Mucosa of stomach (tissue), 1 donor: ENCODE measurements around the gene FLT3LG.

Experiments used
- H3K27me3 ChIP-seq: one replicate; pipeline ENCODE4 v1.7.0; 2013; ENCODE audit warnings: mild to moderate bottlenecking, low read length; ENCODE audit not compliant: control insufficient read depth, insufficient read depth
- H3K36me3 ChIP-seq: one replicate; pipeline ENCODE4 v1.7.0; 2013; ENCODE audit warnings: low read length; ENCODE audit not compliant: control insufficient read depth, insufficient read depth
- H3K4me1 ChIP-seq: one replicate; pipeline ENCODE4 v1.7.0; 2013; ENCODE audit warnings: mild to moderate bottlenecking, low read length; ENCODE audit not compliant: control insufficient read depth, insufficient read depth
- H3K4me3 ChIP-seq: one replicate; pipeline ENCODE4 v1.7.0; 2013; ENCODE audit warnings: low read length
- H3K9ac ChIP-seq: one replicate; pipeline ENCODE4 v1.7.0; 2013; ENCODE audit warnings: mild to moderate bottlenecking, low read length, moderate library complexity
- H3K9me3 ChIP-seq: one replicate; pipeline ENCODE4 v1.7.0; 2013; ENCODE audit warnings: mild to moderate bottlenecking, low read length, moderate library complexity; ENCODE audit not compliant: control insufficient read depth
- donor health status: Pancreatic carcinoma.

FLT3LG gene, protein sequence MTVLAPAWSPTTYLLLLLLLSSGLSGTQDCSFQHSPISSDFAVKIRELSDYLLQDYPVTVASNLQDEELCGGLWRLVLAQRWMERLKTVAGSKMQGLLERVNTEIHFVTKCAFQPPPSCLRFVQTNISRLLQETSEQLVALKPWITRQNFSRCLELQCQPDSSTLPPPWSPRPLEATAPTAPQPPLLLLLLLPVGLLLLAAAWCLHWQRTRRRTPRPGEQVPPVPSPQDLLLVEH

DNA sequence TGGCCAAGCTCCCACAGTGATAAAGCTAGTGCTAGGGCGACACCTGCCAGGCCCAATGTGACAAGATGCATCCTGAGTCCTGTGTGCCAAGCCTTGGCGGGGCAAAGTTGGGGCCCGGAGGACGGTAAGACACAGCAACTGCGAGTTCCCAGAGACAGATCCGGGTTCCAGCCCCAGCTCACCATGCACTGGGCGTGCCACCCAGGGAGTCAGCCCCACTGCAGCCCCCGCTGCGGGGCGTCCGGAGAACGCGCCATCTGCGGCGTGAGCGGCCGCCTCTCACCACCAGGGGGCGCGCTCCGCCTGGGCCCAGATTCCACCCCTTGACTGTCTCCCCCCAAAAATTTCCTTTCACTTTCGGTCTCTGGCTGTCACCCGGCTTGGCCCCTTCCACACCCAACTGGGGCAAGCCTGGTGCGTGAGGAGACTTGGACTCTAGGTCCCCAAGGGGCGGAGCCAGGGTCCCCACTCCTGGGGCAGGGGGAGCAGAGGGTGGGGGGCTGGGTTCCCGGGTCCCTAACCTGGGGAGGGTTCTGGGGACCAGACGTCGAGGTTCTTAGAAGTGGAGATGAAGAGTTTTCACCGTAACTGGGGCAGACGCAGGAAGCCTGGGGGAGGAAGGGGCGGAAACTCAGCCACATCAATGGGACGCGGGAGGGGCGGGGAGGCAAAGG, at the start of gene FLT3LG:
TSS of gene FLT3LG (plus strand) at position 348 of the 674 bp plus-strand sequence. CDS start 425 bp downstream, outside the sequence.
- H3K36me3 ChIP-seq: no peaks in the 10 kb centered on the region

DNA sequence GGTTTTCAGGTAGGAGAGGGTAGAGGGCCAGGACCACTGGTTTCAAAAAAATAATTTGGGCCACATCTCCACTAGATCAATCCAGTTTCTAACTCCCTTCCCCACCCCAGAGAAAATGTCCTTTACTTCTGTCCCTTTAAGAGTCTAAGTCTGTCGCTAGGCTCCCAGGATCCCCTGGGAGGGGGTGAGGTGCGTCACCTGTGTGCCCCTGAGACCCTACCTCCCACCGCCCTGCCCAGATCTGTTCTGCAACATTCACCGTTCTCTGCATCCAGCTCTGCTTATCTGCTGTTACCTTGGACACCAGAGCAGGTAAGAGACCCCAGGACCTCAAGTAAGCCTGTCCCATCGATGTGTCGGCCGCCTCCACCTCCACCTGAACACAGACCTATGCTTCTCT, 48.8 kb upstream of the FLT3LG start, which contains the start of gene GFY:
TSS of gene GFY (plus strand) at position 211 of the 400 bp plus-strand sequence. CDS start 1,043 bp downstream, outside the sequence.
- Histone ChIP-seq H3K4me1 (peaks cover 16% of the 10 kb centered on the region), H3K9ac (no peak within 1 kb of the TSS), H3K36me3 (no peaks in the 10 kb centered on the region), H3K4me3 (no peak within 1 kb of the TSS), H3K27me3 (peaks cover 97% of the 10 kb centered on the region), H3K9me3 (no peaks in the 10 kb centered on the region)

More for the DNA sequence above, at the start of gene FLT3LG:
- H3K27me3 ChIP-seq: no peaks in the 10 kb centered on the region
- no peaks in the 10 kb centered on the region for H3K9me3 ChIP-seq
- peak within 1 kb of the TSS; percentile 71 for H3K4me3 ChIP-seq
- peak within 1 kb of the TSS; percentile 89 for H3K9ac ChIP-seq
- peaks cover 6% of the 10 kb centered on the region for H3K4me1 ChIP-seq

DNA sequence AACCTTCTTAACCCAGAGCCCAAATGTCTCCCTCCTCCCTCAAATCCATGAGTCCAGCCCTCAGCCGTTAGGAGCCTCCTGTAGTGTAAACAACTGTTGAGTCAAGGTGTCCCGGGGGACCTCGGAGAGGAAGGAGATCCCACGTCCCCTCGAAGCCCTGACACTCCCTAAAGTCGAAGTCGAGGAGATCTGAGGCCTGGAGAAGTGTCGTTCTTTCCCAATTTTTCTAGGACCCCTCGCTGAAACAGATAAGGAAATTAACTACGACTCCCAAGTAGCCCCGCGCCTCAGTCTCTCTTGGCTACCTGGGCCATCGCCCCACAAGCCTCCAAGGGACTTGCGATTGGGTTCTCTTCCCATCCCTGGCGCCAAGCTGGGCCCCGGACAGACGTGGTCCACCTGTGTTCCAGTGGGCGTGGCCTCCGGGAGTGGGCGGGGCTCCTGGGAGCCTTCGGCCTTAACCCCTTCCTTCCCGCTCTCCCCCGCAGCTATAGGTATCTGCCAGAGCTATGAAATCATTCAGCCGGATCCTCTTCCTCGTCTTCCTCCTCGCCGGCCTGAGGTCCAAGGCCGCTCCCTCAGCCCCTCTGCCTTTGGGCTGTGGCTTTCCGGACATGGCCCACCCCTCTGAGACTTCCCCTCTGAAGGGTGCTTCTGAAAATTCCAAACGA, 48.0 kb upstream of the FLT3LG start:
- peaks cover 97% of the 10 kb centered on the region for H3K27me3 ChIP-seq

DNA sequence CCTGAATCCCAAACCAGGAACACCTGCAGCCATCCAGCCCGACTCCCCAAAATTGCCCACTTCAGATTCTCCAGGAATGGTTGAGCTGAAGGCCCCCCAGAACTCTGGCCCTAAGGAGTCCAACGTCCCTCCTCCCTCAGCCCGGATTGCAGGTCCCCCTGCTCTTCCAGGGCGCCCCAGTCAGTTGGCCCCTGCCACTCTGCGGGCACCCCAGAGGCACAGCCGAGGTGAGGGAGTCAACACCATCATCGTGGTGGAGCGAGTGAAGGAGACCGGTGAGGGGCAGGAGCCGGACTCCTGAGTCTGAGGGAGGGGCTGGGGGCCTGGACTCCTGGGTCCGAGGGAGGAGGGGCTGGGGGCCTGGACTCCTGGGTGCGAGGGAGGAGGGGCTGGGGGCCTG, 46.7 kb upstream of the FLT3LG start:
- Histone ChIP-seq H3K9me3 (no peaks in the 10 kb centered on the region), H3K9ac (no peak overlapping the region), H3K4me3 (no peak overlapping the region), H3K27me3 (peaks cover 97% of the 10 kb centered on the region), H3K36me3 (no peaks in the 10 kb centered on the region), H3K4me1 (peaks cover 8% of the 10 kb centered on the region)

More for the DNA sequence above, 48.0 kb upstream of the FLT3LG start:
- Histone ChIP-seq H3K9ac (no peak overlapping the region), H3K9me3 (no peaks in the 10 kb centered on the region), H3K4me3 (no peak overlapping the region), H3K4me1 (peaks cover 14% of the 10 kb centered on the region), H3K36me3 (no peaks in the 10 kb centered on the region)

DNA sequence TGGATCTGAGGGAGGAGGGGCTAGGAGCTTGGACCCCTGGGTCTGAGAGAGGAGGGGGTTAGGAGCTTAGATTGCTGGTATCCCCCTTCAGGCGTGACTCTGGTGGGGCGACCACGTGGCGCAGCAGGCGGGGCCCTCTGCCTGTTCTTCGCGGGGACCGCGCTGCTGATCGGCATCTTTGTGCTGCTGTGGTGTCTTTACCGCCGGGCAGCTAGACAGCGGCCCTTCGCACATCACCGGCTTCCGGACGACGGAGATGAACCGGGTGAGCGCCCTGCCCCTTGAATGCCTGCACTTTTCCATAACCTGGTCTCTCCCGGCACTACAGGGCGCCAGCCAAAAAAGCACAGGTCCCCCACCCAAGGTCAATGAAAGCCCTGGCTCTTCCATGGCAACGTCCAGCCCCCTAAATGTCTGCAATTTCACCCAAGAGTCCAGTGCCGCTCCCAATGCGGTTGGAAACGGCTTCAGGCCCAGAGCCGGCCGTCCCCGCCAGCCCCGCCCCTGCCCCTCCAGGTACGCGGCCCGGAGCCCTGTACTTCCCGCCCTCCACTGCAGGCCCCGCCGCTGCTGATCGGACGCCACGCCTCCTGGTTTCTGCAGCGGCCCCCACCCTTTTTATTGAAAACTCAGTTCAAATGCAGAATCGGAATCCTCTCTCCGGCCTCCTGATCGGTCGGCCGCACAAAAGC, 46.0 kb upstream of the FLT3LG start:
- Histone ChIP-seq H3K36me3 (no peaks in the 10 kb centered on the region), H3K9ac (no peak overlapping the region), H3K4me1 (peaks cover 8% of the 10 kb centered on the region), H3K9me3 (no peaks in the 10 kb centered on the region), H3K27me3 (peaks cover 97% of the 10 kb centered on the region), H3K4me3 (no peak overlapping the region)

DNA sequence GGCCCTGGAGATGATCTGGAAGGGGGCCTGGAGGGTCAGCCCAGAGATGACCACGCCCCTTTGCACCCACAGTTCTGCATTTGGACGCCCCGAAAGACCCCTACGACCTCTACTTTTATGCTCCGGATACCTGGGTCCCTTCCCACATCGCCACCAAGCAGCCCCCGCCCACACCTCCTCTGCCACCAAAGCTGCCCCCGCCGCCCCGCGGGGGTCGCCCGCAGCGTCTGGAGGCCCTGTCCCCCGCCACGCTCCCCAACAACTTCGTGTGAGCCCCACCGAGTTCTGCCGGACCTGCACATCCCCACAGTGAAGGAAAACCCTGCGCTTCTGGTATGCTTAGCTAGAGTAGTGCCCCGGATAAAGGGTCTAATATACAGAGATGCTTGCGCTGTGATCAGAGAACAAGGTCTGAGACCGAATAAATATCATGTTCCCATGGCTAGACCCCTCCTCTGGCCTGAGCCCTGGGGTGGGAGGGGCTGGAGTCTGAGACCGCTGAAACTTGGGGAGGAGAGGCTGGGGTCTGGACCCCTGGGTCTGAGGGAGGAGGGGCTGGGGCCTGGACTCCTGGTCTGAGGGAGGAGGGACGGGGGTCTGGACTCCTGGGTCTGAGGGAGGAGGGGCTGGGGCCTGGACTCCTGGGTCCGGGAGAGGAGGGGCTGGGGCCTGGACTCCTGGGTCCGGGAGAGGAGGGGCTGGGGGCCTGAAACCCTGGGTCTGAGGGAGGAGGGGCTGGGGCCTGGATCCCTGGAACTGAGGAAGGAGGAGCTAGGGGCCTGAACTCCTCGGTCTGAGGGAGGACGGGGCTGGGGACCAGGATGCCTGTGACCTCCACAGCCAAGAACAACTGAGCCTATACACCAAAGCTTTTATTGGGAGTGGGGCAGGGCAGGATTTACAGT, 45.2 kb upstream of the FLT3LG start:
- Histone ChIP-seq H3K4me3 (no peak overlapping the region), H3K36me3 (no peaks in the 10 kb centered on the region), H3K27me3 (peaks cover 97% of the 10 kb centered on the region)

DNA sequence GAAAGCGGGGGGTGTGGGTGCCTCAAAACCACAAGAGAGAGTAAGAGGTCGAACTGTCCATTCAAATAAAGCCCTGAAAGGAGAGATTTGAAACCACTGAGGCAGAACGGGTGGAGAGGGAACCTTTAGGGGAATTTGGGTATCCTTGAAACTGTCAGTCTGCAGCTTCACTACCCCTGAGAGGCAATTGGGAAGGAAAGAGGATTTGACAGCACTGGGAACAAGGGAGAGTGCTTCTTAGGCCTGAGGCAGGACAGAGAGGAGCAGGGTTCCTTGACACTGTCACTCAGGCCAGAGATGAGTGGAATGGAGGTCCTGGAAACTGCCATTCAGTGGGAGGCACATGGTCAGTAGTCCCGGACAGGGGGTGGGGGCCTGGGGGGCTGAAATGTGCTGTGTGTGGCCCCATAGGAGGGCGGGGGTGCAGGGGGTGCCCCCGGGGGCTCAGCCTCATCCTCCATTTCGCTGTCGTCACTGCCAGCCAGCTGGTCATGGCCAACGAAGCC, 43.8 kb upstream of the FLT3LG start:
- Histone ChIP-seq H3K4me3 (no peak overlapping the region), H3K27me3 (peaks cover 99% of the 10 kb centered on the region), H3K4me1 (peaks cover 8% of the 10 kb centered on the region), H3K9ac (no peak overlapping the region), H3K9me3 (no peaks in the 10 kb centered on the region), H3K36me3 (no peaks in the 10 kb centered on the region)

More for the DNA sequence above, 45.2 kb upstream of the FLT3LG start:
- Histone ChIP-seq H3K9ac (no peak overlapping the region), H3K9me3 (no peaks in the 10 kb centered on the region), H3K4me1 (peaks cover 8% of the 10 kb centered on the region)

GRCh38 chr19:49430678-49431329, 43.2 kb upstream of the FLT3LG start:
- Histone ChIP-seq H3K9me3 (no peaks in the 10 kb centered on the region), H3K4me3 (no peak overlapping the region), H3K27me3 (peaks cover 99% of the 10 kb centered on the region), H3K9ac (no peak overlapping the region), H3K36me3 (no peaks in the 10 kb centered on the region), H3K4me1 (peaks cover 8% of the 10 kb centered on the region)

- Histone ChIP-seq H3K4me1 (peaks cover 8% of the 10 kb centered on the region), H3K9ac (no peak overlapping the region), H3K27me3 (peaks cover 99% of the 10 kb centered on the region), H3K36me3 (no peaks in the 10 kb centered on the region), H3K9me3 (no peaks in the 10 kb centered on the region), H3K4me3 (no peak overlapping the region)
Measured at GRCh38 chr19:49431330-49431749, 42.7 kb upstream of the FLT3LG start.

- no peak overlapping the region for H3K9ac ChIP-seq
- no peaks in the 10 kb centered on the region for H3K36me3 ChIP-seq
- H3K27me3 ChIP-seq: peaks cover 99% of the 10 kb centered on the region
- H3K9me3 ChIP-seq: no peaks in the 10 kb centered on the region
- no peak overlapping the region for H3K4me3 ChIP-seq
- peaks cover 8% of the 10 kb centered on the region for H3K4me1 ChIP-seq
Measured at GRCh38 chr19:49432141-49433073, 41.6 kb upstream of the FLT3LG start.
